Liver (tissue), 3 donors: ENCODE measurements around the gene E2F3.

Experiments
- ATF3 ChIP-seq: IDR thresholded peaks from 2 replicates; pipeline ENCODE4 v1.6.1; 2016; ENCODE audit warnings: antibody characterized with exemption
- CTCF ChIP-seq: fragments of 150-350 bp; IDR thresholded peaks from 2 replicates; pipeline ENCODE4 v1.5.1; 2017; ENCODE audit warnings: improper control_type of control experiment, low read depth, low read length; ENCODE audit not compliant: missing input control
- GABPA ChIP-seq, 2 donors: IDR thresholded peaks in 1 of 2; conservative IDR thresholded peaks in 1 of 2; 2 replicates each; pipeline ENCODE4 v1.6.1; 2016; ENCODE audit warnings: antibody characterized with exemption in 2 of 2, mild to moderate bottlenecking in 1 of 2, moderate library complexity in 1 of 2
- HNF4G ChIP-seq: IDR thresholded peaks from 2 replicates; pipeline ENCODE4 v1.6.1; 2016; ENCODE audit warnings: antibody characterized with exemption
- JUND ChIP-seq, 2 donors: IDR thresholded peaks; 2 replicates each; pipeline ENCODE4 v1.6.1; 2016; ENCODE audit warnings: antibody characterized with exemption in 2 of 2
- RAD21 ChIP-seq, 2 donors: IDR thresholded peaks; 2 replicates each; pipeline ENCODE4 v1.6.1; 2016; ENCODE audit warnings: antibody characterized with exemption in 2 of 2, mild to moderate bottlenecking in 2 of 2
- YY1 ChIP-seq: IDR thresholded peaks from 2 replicates; pipeline ENCODE4 v1.6.1; 2016; ENCODE audit warnings: antibody characterized with exemption, mild to moderate bottlenecking
- TF ChIP-seq, protein P1 (sequence below): IDR thresholded peaks from 2 replicates; pipeline ENCODE4 v1.6.1; 2016; ENCODE audit warnings: antibody characterized with exemption
- TF ChIP-seq, protein P2 (sequence below): IDR thresholded peaks from 2 replicates; pipeline ENCODE4 v1.6.1; 2016; ENCODE audit warnings: antibody characterized with exemption
- TF ChIP-seq, protein P3 (sequence below): IDR thresholded peaks from 2 replicates; pipeline ENCODE4 v1.6.1; 2016; ENCODE audit warnings: antibody characterized with exemption, mild to moderate bottlenecking
- donor health status: healthy.
- donor health status: healthy.

GRCh38 chr6:20367743-20368485 is 33.8 kb upstream of the E2F3 start:
- TF ChIP-seq CTCF (no peak), GABPA (IDR thresholded peaks at IDR 0.05 in 1 of 2, conservative IDR thresholded peaks at IDR 0.05 in 1 of 2) (no peak), YY1 (no peak), RAD21 (IDR thresholded peaks at IDR 0.05) (no peak), JUND (IDR thresholded peaks at IDR 0.05) (no peak), HNF4G (no peak), ATF3 (no peak)
- TF ChIP-seq, protein P1, sequence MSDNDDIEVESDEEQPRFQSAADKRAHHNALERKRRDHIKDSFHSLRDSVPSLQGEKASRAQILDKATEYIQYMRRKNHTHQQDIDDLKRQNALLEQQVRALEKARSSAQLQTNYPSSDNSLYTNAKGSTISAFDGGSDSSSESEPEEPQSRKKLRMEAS, result no peak
- TF ChIP-seq, protein P2, sequence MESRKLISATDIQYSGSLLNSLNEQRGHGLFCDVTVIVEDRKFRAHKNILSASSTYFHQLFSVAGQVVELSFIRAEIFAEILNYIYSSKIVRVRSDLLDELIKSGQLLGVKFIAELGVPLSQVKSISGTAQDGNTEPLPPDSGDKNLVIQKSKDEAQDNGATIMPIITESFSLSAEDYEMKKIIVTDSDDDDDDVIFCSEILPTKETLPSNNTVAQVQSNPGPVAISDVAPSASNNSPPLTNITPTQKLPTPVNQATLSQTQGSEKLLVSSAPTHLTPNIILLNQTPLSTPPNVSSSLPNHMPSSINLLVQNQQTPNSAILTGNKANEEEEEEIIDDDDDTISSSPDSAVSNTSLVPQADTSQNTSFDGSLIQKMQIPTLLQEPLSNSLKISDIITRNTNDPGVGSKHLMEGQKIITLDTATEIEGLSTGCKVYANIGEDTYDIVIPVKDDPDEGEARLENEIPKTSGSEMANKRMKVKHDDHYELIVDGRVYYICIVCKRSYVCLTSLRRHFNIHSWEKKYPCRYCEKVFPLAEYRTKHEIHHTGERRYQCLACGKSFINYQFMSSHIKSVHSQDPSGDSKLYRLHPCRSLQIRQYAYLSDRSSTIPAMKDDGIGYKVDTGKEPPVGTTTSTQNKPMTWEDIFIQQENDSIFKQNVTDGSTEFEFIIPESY, result no peak
- TF ChIP-seq, protein P3, sequence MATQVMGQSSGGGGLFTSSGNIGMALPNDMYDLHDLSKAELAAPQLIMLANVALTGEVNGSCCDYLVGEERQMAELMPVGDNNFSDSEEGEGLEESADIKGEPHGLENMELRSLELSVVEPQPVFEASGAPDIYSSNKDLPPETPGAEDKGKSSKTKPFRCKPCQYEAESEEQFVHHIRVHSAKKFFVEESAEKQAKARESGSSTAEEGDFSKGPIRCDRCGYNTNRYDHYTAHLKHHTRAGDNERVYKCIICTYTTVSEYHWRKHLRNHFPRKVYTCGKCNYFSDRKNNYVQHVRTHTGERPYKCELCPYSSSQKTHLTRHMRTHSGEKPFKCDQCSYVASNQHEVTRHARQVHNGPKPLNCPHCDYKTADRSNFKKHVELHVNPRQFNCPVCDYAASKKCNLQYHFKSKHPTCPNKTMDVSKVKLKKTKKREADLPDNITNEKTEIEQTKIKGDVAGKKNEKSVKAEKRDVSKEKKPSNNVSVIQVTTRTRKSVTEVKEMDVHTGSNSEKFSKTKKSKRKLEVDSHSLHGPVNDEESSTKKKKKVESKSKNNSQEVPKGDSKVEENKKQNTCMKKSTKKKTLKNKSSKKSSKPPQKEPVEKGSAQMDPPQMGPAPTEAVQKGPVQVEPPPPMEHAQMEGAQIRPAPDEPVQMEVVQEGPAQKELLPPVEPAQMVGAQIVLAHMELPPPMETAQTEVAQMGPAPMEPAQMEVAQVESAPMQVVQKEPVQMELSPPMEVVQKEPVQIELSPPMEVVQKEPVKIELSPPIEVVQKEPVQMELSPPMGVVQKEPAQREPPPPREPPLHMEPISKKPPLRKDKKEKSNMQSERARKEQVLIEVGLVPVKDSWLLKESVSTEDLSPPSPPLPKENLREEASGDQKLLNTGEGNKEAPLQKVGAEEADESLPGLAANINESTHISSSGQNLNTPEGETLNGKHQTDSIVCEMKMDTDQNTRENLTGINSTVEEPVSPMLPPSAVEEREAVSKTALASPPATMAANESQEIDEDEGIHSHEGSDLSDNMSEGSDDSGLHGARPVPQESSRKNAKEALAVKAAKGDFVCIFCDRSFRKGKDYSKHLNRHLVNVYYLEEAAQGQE, result no peak
